Osteocyte (in vitro differentiated cells): ENCODE measurements around the gene FBN3. TPM values are rescaled to one million over a fixed set of nuclear protein-coding genes. Genes with fewer than 3 reads are reported as not detected.

ENCODE experiments used
- DNase-seq: peaks from one replicate; pipeline ENCODE4 v3.0.0; 2021; ENCODE audit warnings: mixed read lengths; ENCODE audit not compliant: unreplicated experiment; ENCODE audit errors: extremely low spot score
- H3K27ac Mint-ChIP-seq: one replicate; pipeline ENCODE4 v1.8.0; 2021; ENCODE audit warnings: mild to moderate bottlenecking, mixed read lengths; ENCODE audit not compliant: unreplicated experiment
- H3K27me3 Mint-ChIP-seq: one replicate; pipeline ENCODE4 v1.8.0; 2021; ENCODE audit warnings: mixed read lengths; ENCODE audit not compliant: unreplicated experiment
- H3K36me3 Mint-ChIP-seq: one replicate; pipeline ENCODE4 v1.8.0; 2021; ENCODE audit warnings: mixed read lengths; ENCODE audit not compliant: unreplicated experiment
- H3K4me1 Mint-ChIP-seq: one replicate; pipeline ENCODE4 v1.8.0; 2021; ENCODE audit warnings: mixed read lengths; ENCODE audit not compliant: unreplicated experiment
- H3K4me3 Mint-ChIP-seq: one replicate; pipeline ENCODE4 v1.8.0; 2021; ENCODE audit warnings: mild to moderate bottlenecking, moderate library complexity, mixed read lengths; ENCODE audit not compliant: unreplicated experiment
- H3K9me3 Mint-ChIP-seq: one replicate; pipeline ENCODE4 v1.8.0; 2021; ENCODE audit warnings: mixed read lengths; ENCODE audit not compliant: unreplicated experiment
- CTCF ChIP-seq: fragments of 200-600 bp; sonication (generic); IDR thresholded peaks from 2 replicates; pipeline ENCODE4 v1.5.0; 2021; ENCODE audit warnings: antibody characterized with exemption, mild to moderate bottlenecking, moderate library complexity
- long read RNA-seq: library from polyadenylated mRNA; unstranded; transcript quantifications from one replicate; pipeline ENCODE4 v2.0.0, GENCODE V29; 2021
- total RNA-seq: library from RNA; stranded (reverse); gene quantifications from 2 replicates; pipeline ENCODE4 v1.2.1, GENCODE V29; 2021

The FBN3 gene
- 0.19 and 0.42 TPM in 2 replicates for total RNA-seq
- long read RNA-seq = 0 reads

GRCh38 chr19:8149261-8150094 is at the start of gene FBN3:
FBN3 (minus strand) TSS chr19:8149592; CDS start chr19:8147480, 2,112 bp downstream.
- TF ChIP-seq CTCF = no peak
- no peaks in the 10 kb centered on the region for H3K9me3 Mint-ChIP-seq
- H3K4me3 Mint-ChIP-seq = peak within 1 kb of the TSS; percentile 53
- H3K27ac Mint-ChIP-seq = no peak within 1 kb of the TSS
- H3K27me3 Mint-ChIP-seq = peaks cover 48% of the 10 kb centered on the region
- no peak for DNase-seq
- no peaks in the 10 kb centered on the region for H3K36me3 Mint-ChIP-seq
- peaks cover 13% of the 10 kb centered on the region for H3K4me1 Mint-ChIP-seq

- no peak overlapping the region for H3K27ac Mint-ChIP-seq
- TF ChIP-seq CTCF = no peak
- H3K9me3 Mint-ChIP-seq = no peaks in the 10 kb centered on the region
- DNase-seq = no peak
- peaks cover 4% of the 10 kb centered on the region for H3K27me3 Mint-ChIP-seq
- no peaks in the 10 kb centered on the region for H3K36me3 Mint-ChIP-seq
- peaks cover 3% of the 10 kb centered on the region for H3K4me1 Mint-ChIP-seq
- H3K4me3 Mint-ChIP-seq = no peak overlapping the region
These were observed 47.0 kb upstream of the FBN3 start for GRCh38 chr19:8196271-8196927.

- Mint-ChIP-seq H3K36me3 (no peaks in the 10 kb centered on the region), H3K27ac (no peak overlapping the region), H3K27me3 (peaks cover 2% of the 10 kb centered on the region), H3K4me3 (no peak overlapping the region), H3K4me1 (peaks cover 3% of the 10 kb centered on the region), H3K9me3 (no peaks in the 10 kb centered on the region)
- no peak for DNase-seq
- no peak for TF ChIP-seq CTCF
These were observed 45.3 kb upstream of the FBN3 start for GRCh38 chr19:8194528-8195267.

- Mint-ChIP-seq H3K4me1 (peaks cover 3% of the 10 kb centered on the region), H3K27me3 (peaks cover 3% of the 10 kb centered on the region), H3K9me3 (no peaks in the 10 kb centered on the region), H3K27ac (no peak overlapping the region), H3K4me3 (no peak overlapping the region), H3K36me3 (no peaks in the 10 kb centered on the region)
- TF ChIP-seq CTCF = no peak
- DNase-seq = no peak
These were observed 42.9 kb upstream of the FBN3 start for GRCh38 chr19:8192221-8192820.
